Activated CD8-positive, alpha-beta memory T cell treated with anti-CD3 and anti-CD28 coated beads for 24 hours (primary cell): ENCODE measurements around the gene MYO6.

Source experiments
- DNase-seq: peaks from one replicate; pipeline ENCODE4 v3.0.0-alpha.2; 2020

The MYO6 gene

GRCh38 chr6:75830959-75831885 lies 82.2 kb downstream of the MYO6 start:
- DNase-seq: no peak

- DNase-seq: no peak
These were observed 85.4 kb downstream of the MYO6 start for GRCh38 chr6:75834447-75834846.

- DNase-seq: no peak
These were observed 93.2 kb downstream of the MYO6 start for GRCh38 chr6:75842191-75842590.

- DNase-seq: no peak
These were observed 93.7 kb downstream of the MYO6 start for GRCh38 chr6:75842732-75843131.

- DNase-seq: no peak
These were observed 94.4 kb downstream of the MYO6 start for GRCh38 chr6:75843396-75843795.

- DNase-seq: no peak
These were observed 99.2 kb downstream of the MYO6 start for GRCh38 chr6:75848274-75848673.

GRCh38 chr6:75849329-75850025 lies 100.4 kb downstream of the MYO6 start:
- no peak for DNase-seq

- no peak for DNase-seq
These were observed 101.2 kb downstream of the MYO6 start for GRCh38 chr6:75850026-75850833.

GRCh38 chr6:75852721-75853120 lies 103.7 kb downstream of the MYO6 start:
- no peak for DNase-seq

GRCh38 chr6:75853806-75854205 lies 104.8 kb downstream of the MYO6 start:
- no peak for DNase-seq

- DNase-seq: no peak
These were observed 106.0 kb downstream of the MYO6 start for GRCh38 chr6:75855052-75855451.

- DNase-seq: no peak
These were observed 107.9 kb downstream of the MYO6 start for GRCh38 chr6:75856902-75857301.

- no peak for DNase-seq
These were observed 114.0 kb downstream of the MYO6 start for GRCh38 chr6:75863001-75863400.

- DNase-seq: no peak
These were observed 114.7 kb downstream of the MYO6 start for GRCh38 chr6:75863784-75864183.

GRCh38 chr6:75864446-75864845 lies 115.4 kb downstream of the MYO6 start:
- no peak for DNase-seq

GRCh38 chr6:75870389-75870788 lies 121.3 kb downstream of the MYO6 start:
- no peak for DNase-seq

GRCh38 chr6:75874224-75874623 lies 125.2 kb downstream of the MYO6 start:
- DNase-seq: no peak

GRCh38 chr6:75876152-75876551 lies 127.1 kb downstream of the MYO6 start:
- no peak for DNase-seq

- no peak for DNase-seq
These were observed 131.3 kb downstream of the MYO6 start for GRCh38 chr6:75880305-75880704.

GRCh38 chr6:75882734-75883133 lies 133.7 kb downstream of the MYO6 start:
- no peak for DNase-seq

GRCh38 chr6:75884822-75885221 lies 135.8 kb downstream of the MYO6 start:
- DNase-seq: no peak

- DNase-seq: no peak
These were observed 143.3 kb downstream of the MYO6 start for GRCh38 chr6:75892384-75892783.

GRCh38 chr6:75893058-75893775 lies 144.2 kb downstream of the MYO6 start:
- DNase-seq: no peak
